Neural progenitor cell (in vitro differentiated cells): ENCODE data around the gene PTGDR.

Experiments
- EZH2 ChIP-seq: fragments of 200-600 bp; sonication (generic); IDR thresholded peaks from 2 replicates; pipeline ENCODE4 v1.6.1; 2017; ENCODE audit warnings: antibody characterized with exemption, mild to moderate bottlenecking, moderate library complexity
- EZH2phosphoT487 ChIP-seq: fragments of 200-600 bp; sonication (generic); IDR thresholded peaks from 2 replicates; pipeline ENCODE4 v1.6.1; 2017; ENCODE audit warnings: antibody characterized with exemption
- TF ChIP-seq, protein P1 (sequence below): fragments of 200-600 bp; sonication (generic); IDR thresholded peaks from 2 replicates; pipeline ENCODE4 v1.5.1; 2017; ENCODE audit warnings: antibody characterized with exemption, mild to moderate bottlenecking

DNA sequence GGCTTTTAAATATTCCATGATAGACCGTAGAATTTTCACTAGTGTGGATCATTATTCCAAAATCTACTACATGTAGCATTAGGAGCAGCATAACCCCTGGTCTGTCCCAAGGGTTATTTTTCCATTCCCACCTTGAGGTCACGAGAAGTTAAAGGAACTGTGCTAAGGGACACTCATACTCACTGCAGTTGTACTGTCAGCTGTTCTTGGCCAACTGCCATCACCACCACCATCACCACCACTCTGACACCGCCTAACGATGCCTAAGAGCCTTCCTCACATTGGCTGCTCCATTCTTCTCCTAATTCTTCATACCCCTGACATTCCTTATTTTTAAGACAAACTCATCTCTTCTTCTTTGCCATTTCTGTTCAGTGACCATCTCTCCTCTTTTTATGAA is 13.4 kb upstream of the PTGDR start:
- TF ChIP-seq, protein P1, sequence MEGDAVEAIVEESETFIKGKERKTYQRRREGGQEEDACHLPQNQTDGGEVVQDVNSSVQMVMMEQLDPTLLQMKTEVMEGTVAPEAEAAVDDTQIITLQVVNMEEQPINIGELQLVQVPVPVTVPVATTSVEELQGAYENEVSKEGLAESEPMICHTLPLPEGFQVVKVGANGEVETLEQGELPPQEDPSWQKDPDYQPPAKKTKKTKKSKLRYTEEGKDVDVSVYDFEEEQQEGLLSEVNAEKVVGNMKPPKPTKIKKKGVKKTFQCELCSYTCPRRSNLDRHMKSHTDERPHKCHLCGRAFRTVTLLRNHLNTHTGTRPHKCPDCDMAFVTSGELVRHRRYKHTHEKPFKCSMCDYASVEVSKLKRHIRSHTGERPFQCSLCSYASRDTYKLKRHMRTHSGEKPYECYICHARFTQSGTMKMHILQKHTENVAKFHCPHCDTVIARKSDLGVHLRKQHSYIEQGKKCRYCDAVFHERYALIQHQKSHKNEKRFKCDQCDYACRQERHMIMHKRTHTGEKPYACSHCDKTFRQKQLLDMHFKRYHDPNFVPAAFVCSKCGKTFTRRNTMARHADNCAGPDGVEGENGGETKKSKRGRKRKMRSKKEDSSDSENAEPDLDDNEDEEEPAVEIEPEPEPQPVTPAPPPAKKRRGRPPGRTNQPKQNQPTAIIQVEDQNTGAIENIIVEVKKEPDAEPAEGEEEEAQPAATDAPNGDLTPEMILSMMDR: no peak
- TF ChIP-seq EZH2: no peak
- TF ChIP-seq EZH2phosphoT487: no peak
